Measurements from ENCODE around the gene DNAJB13. TPM values are rescaled to one million over a fixed set of nuclear protein-coding genes. Genes with fewer than 3 reads are reported as not detected.

Gene DNAJB13
- total RNA-seq, 3 donors from 2014 or later (not counting 1 experiment from before 2014, with no cell fraction given) = 0.45 TPM; not detected in 2

GRCh38 chr11:73971175-73971719, 20.4 kb downstream of the DNAJB13 start:
- intact Hi-C loops (cut with micrococcal nuclease) = no loop called here
- DNase-seq = peak in 1 of 2 donors; percentile 35
- H3K4me1 Mint-ChIP-seq = peaks cover 66 to 77% of the 10 kb centered on the region in 2 donors
- peaks cover 15% of the 10 kb centered on the region for H3K36me3 Mint-ChIP-seq
- peak overlapping the region; percentile 63 for H3K27ac ChIP-seq (ENCODE audit: low read length)
- no peak for ATAC-seq
- H3K27me3 ChIP-seq (ENCODE audit: control insufficient read depth, insufficient read depth, low read length) = no peaks in the 10 kb centered on the region
- peak overlapping the region; percentile 97 to 99 for H3K27ac Mint-ChIP-seq
- H3K9me3 ChIP-seq (ENCODE audit: control insufficient read depth, insufficient read depth, low read length) = no peaks in the 10 kb centered on the region
- WGBS (ENCODE audit: insufficient coverage) = 65% methylated on average over 6 of the region's 6 CpGs
- TF ChIP-seq, protein P1, sequence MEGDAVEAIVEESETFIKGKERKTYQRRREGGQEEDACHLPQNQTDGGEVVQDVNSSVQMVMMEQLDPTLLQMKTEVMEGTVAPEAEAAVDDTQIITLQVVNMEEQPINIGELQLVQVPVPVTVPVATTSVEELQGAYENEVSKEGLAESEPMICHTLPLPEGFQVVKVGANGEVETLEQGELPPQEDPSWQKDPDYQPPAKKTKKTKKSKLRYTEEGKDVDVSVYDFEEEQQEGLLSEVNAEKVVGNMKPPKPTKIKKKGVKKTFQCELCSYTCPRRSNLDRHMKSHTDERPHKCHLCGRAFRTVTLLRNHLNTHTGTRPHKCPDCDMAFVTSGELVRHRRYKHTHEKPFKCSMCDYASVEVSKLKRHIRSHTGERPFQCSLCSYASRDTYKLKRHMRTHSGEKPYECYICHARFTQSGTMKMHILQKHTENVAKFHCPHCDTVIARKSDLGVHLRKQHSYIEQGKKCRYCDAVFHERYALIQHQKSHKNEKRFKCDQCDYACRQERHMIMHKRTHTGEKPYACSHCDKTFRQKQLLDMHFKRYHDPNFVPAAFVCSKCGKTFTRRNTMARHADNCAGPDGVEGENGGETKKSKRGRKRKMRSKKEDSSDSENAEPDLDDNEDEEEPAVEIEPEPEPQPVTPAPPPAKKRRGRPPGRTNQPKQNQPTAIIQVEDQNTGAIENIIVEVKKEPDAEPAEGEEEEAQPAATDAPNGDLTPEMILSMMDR (IDR thresholded peaks at IDR 0.05) = no peak
- H3K4me3 ChIP-seq (ENCODE audit: low read length) = no peak overlapping the region
- no peak overlapping the region for H3K4me3 Mint-ChIP-seq
- peaks cover 24% of the 10 kb centered on the region for H3K36me3 ChIP-seq (ENCODE audit: control insufficient read depth, insufficient read depth, low read length)
- no peaks in the 10 kb centered on the region for H3K9me3 Mint-ChIP-seq
- no peaks in the 10 kb centered on the region for H3K27me3 Mint-ChIP-seq (ENCODE audit: low read depth in 2 of 2)
- peaks cover 85% of the 10 kb centered on the region for H3K4me1 ChIP-seq (ENCODE audit: control insufficient read depth, insufficient read depth, low read length)

DNA sequence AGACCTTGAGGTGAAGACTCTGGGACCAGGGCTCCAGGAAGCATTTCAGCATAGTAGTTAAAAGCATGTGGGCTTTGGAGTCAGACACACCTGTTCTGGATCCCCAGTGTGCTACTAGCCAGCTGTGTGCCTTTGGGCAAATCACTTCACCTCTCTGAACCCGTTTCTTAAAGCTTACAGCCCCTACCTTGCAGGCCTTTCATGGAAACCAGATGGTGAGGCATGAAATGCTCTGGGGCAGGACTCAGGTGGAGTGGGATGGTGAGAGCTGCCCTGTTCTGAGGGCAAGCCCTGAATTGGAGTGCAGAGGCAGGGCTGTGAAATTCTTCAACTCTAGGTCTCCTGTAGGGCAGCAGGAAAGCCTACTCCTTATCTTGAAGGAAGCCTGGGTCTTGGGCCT, 21.4 kb downstream of the DNAJB13 start:
- Mint-ChIP-seq H3K36me3 (peaks cover 21% of the 10 kb centered on the region), H3K4me3 (peak overlapping the region; percentile 73), H3K27ac (peak overlapping the region; percentile 97 to 99), H3K9me3 (no peaks in the 10 kb centered on the region), H3K27me3 (ENCODE audit: low read depth in 2 of 2) (no peaks in the 10 kb centered on the region), H3K4me1 (peaks cover 71 to 87% of the 10 kb centered on the region in 2 donors)
- Histone ChIP-seq H3K27ac (ENCODE audit: low read length) (peak overlapping the region; percentile 44), H3K27me3 (ENCODE audit: control insufficient read depth, insufficient read depth, low read length) (no peaks in the 10 kb centered on the region), H3K36me3 (ENCODE audit: control insufficient read depth, insufficient read depth, low read length) (peaks cover 33% of the 10 kb centered on the region), H3K4me1 (ENCODE audit: control insufficient read depth, insufficient read depth, low read length) (peaks cover 93% of the 10 kb centered on the region), H3K9me3 (ENCODE audit: control insufficient read depth, insufficient read depth, low read length) (no peaks in the 10 kb centered on the region), H3K4me3 (ENCODE audit: low read length) (no peak overlapping the region)
- TF ChIP-seq, protein P1 (IDR thresholded peaks at IDR 0.05) = no peak
- DNase-seq (peak in 1 of 2 donors; percentile 26), ATAC-seq (no peak)
- intact Hi-C loops (cut with micrococcal nuclease) = no loop called here
- WGBS (ENCODE audit: insufficient coverage) = 100% methylated on average over 1 of the region's 1 CpG

DNA sequence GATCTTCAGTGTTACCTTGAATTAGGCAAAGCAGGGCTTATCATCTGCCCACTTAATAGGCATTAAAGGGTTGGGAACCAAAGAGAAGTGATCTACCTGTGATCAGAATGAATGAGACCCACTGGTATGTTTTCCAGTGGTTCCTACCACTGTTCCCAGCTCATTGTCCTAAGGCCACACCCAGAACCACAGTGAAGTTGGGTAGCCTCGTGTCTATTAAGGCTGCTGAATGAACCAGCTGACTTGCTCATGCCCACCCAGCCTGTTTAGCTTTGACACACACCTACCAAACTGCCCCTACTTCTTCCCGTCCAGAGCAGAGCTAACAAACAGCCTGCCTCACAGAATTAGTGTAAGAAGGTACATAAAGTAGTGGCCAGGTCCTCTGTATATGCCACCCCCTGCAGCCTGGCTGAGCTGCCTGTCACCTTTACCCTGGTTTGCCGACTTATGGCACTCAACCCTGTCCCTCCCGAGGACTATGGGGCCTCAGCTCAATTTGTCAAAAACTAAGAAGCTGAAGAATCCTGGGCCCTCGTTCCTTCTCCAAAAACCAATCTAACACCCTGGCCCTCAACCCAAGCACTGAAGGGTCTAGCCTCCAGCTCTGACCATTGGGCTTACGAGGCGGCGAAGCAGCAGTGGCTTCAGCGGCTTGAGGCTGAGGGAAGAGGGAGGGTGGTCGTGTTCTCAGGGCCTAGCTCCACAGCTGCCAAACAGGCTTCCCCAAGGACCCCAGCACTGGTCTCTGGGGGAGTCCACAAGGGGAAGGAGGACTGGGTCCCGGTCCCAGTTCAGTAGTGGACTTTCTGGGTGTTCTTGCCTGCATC, 22.0 kb downstream of the DNAJB13 start:
- ATAC-seq = no peak
- Mint-ChIP-seq H3K4me3 (peak overlapping the region; percentile 73), H3K36me3 (peaks cover 23% of the 10 kb centered on the region), H3K9me3 (no peaks in the 10 kb centered on the region), H3K4me1 (peaks cover 76 to 93% of the 10 kb centered on the region in 2 donors), H3K27me3 (ENCODE audit: low read depth in 2 of 2) (no peaks in the 10 kb centered on the region), H3K27ac (peak overlapping the region; percentile 97 to 99)
- Histone ChIP-seq H3K27me3 (ENCODE audit: control insufficient read depth, insufficient read depth, low read length) (no peaks in the 10 kb centered on the region), H3K9me3 (ENCODE audit: control insufficient read depth, insufficient read depth, low read length) (no peaks in the 10 kb centered on the region), H3K36me3 (ENCODE audit: control insufficient read depth, insufficient read depth, low read length) (peaks cover 40% of the 10 kb centered on the region), H3K4me3 (ENCODE audit: low read length) (no peak overlapping the region), H3K27ac (ENCODE audit: low read length) (peak overlapping the region; percentile 44), H3K4me1 (ENCODE audit: control insufficient read depth, insufficient read depth, low read length) (peaks cover 99% of the 10 kb centered on the region)
- TF ChIP-seq, protein P1 (IDR thresholded peaks at IDR 0.05) = no peak
- intact Hi-C loops (cut with micrococcal nuclease) = no loop called here
- WGBS (ENCODE audit: insufficient coverage) = 77% methylated on average over 11 of the region's 11 CpGs
- DNase-seq = peak in 1 of 2 donors; percentile 28
